IPS DF 6.9 (cell line): ENCODE results near the gene PIAS4.
A peak's percentile ranks its signal among the peaks of the same experiment; 100 is the strongest.
"Not testable (repeated sequence)": the region's sequence is repeated elsewhere in the genome, so short reads cannot be mapped to it uniquely, and the experiment has no call there.

Experiments used
- DNase-seq: peaks from one replicate; pipeline ENCODE4 v3.0.0-alpha.2; 2013; ENCODE audit warnings: low read depth, low spot score
- H3K27ac ChIP-seq: one replicate; pipeline ENCODE4 v1.5.1; 2013; ENCODE audit warnings: low read length, control low read depth
- H3K27me3 ChIP-seq: 2 replicates; pipeline ENCODE4 v1.6.1; 2013; ENCODE audit warnings: mild to moderate bottlenecking, low read length; ENCODE audit not compliant: control insufficient read depth, insufficient read depth
- H3K36me3 ChIP-seq: 2 replicates; pipeline ENCODE4 v1.6.1; 2013; ENCODE audit warnings: low read length; ENCODE audit not compliant: control insufficient read depth, insufficient read depth
- H3K4me1 ChIP-seq: 2 replicates; pipeline ENCODE4 v1.6.1; 2013; ENCODE audit warnings: low read length; ENCODE audit not compliant: control insufficient read depth, insufficient read depth
- H3K4me3 ChIP-seq: 2 replicates; pipeline ENCODE4 v1.5.1; 2013; ENCODE audit warnings: mild to moderate bottlenecking, low read length
- H3K9me3 ChIP-seq: 2 replicates; pipeline ENCODE4 v1.6.1; 2013; ENCODE audit warnings: low read length, inconsistent platforms; ENCODE audit not compliant: control insufficient read depth, insufficient read depth
- WGBS: extraction: QIAGEN DNeasy Blood & Tissue Kit; methylation state at CpG from one replicate; pipeline ENCODE4 v1.1.7; 2013; ENCODE audit warnings: mixed read lengths, missing lambda C conversion rate; ENCODE audit not compliant: insufficient read length, insufficient coverage; 5-methylcytosine and 5-hydroxymethylcytosine counted together

Gene PIAS4

DNA sequence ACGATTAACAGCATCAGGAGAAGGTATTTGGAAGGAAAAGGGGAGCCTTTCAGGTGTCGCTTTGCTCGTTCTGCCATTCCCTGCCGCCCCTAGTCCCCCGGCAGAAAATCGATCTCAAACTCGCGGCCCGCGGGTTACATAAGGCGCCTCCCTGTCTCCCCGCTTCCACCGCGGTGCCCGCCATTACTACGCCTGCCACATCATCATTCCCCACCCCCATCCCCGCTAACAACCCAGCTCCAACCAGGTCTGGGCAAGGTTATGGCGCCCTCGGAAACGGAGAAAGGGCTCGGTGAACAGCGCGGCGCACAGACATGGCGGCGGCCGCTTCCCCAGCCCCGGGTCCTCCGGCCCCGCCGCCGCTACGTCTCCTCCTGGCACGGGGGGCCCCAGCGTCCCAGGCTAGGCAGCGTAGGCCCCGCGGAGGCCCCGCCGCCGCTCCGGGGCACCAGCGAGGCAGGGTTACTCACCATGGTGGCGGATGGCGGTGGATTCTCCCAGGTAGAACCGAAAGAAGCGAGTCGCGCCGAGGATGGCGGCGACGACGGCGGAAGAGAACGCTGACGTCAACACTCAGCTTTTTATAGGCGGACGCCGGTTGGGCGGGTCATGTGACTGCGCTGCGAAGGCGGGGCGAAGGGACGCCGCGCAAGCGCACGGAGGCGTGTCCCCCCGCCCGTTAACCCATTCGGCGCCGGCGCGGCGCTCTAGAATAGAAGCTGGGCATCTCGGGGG, 22.5 kb upstream of the PIAS4 start, which contains the start of gene EEF2:
Gene EEF2 (minus strand): TSS at position 556 of the 735 bp plus-strand sequence. CDS start 83 bp downstream, at position 473.
- no peaks in the 10 kb centered on the region for H3K9me3 ChIP-seq
- H3K27me3 ChIP-seq = no peaks in the 10 kb centered on the region
- peaks cover 2% of the 10 kb centered on the region for H3K4me1 ChIP-seq
- H3K27ac ChIP-seq = no peak within 1 kb of the TSS
- DNase-seq = peak; percentile 68
- WGBS = no CpG with 5 or more reads among the region's 80 CpGs
- H3K4me3 ChIP-seq = peak within 1 kb of the TSS; percentile 100
- H3K36me3 ChIP-seq = peaks cover 42% of the 10 kb centered on the region

DNA sequence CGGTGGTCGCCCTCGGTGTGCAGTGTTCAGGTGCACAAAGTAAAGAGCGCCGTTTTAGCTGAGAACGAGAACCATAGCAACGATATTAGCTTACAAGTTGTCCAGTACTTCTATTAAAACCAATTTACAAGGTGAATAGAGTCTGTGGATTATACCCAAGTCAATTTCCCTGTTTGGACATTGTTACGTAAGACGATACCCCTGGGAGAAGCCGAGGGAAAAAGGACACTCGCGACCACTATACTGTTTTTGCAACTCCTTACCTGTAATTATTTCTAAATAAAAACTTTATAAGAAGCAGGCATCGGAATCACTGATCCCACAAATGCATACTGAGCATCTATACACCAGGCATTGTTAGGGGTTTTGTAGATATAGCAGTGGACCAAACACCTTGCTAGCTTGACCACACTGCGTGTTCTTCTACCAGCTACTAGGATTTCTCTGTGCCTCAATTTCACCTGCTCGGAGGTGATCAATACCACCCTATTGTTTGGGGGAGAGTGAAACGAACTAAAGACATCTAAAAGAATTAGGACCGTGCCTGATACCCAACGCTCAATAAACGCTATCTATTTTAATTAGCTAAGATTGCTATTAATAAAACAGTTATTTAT, 21.8 kb upstream of the PIAS4 start:
- no peak overlapping the region for H3K27ac ChIP-seq
- no CpG with 5 or more reads among the region's 19 CpGs for WGBS
- peak overlapping the region; percentile 100; the same call in 1 of the 2 replicates for H3K4me3 ChIP-seq
- DNase-seq = no peak
- peaks cover 35% of the 10 kb centered on the region for H3K36me3 ChIP-seq
- H3K27me3 ChIP-seq = no peaks in the 10 kb centered on the region
- H3K4me1 ChIP-seq = peaks cover 2% of the 10 kb centered on the region
- H3K9me3 ChIP-seq = no peaks in the 10 kb centered on the region

- no peak overlapping the region for H3K27ac ChIP-seq
- no peak overlapping the region; the same call in 1 of the 2 replicates for H3K4me3 ChIP-seq
- H3K9me3 ChIP-seq = no peaks in the 10 kb centered on the region
- no peaks in the 10 kb centered on the region for H3K27me3 ChIP-seq
- peaks cover 2% of the 10 kb centered on the region for H3K4me1 ChIP-seq
- peaks cover 28% of the 10 kb centered on the region for H3K36me3 ChIP-seq
- WGBS = no CpG with 5 or more reads among the region's 21 CpGs
- DNase-seq = no peak
These were observed 21.1 kb upstream of the PIAS4 start for GRCh38 chr19:3986260-3987041.

- Histone ChIP-seq H3K36me3 (peaks cover 15% of the 10 kb centered on the region), H3K27me3 (no peaks in the 10 kb centered on the region), H3K27ac (no peak overlapping the region), H3K9me3 (no peaks in the 10 kb centered on the region), H3K4me3 (no peak overlapping the region), H3K4me1 (peaks cover 2% of the 10 kb centered on the region)
- no CpG with 5 or more reads among the region's 30 CpGs for WGBS
- peak; percentile 66 for DNase-seq
These were observed 19.7 kb upstream of the PIAS4 start for GRCh38 chr19:3987619-3988371.

GRCh38 chr19:3990815-3991117, 16.8 kb upstream of the PIAS4 start:
- Histone ChIP-seq H3K27me3 (no peaks in the 10 kb centered on the region), H3K36me3 (no peaks in the 10 kb centered on the region), H3K4me3 (no peak overlapping the region), H3K9me3 (no peaks in the 10 kb centered on the region), H3K27ac (no peak overlapping the region), H3K4me1 (no peaks in the 10 kb centered on the region; the same call in 1 of the 2 replicates)
- DNase-seq = no peak
- no CpG with 5 or more reads among the region's 3 CpGs for WGBS

GRCh38 chr19:3995607-3996006, 11.9 kb upstream of the PIAS4 start:
- no CpG with 5 or more reads among the region's 6 CpGs for WGBS
- H3K9me3 ChIP-seq = no peaks in the 10 kb centered on the region
- H3K27me3 ChIP-seq = no peaks in the 10 kb centered on the region
- no peaks in the 10 kb centered on the region for H3K4me1 ChIP-seq
- H3K27ac ChIP-seq = no peak overlapping the region
- no peak for DNase-seq
- no peak overlapping the region for H3K4me3 ChIP-seq
- H3K36me3 ChIP-seq = no peaks in the 10 kb centered on the region

GRCh38 chr19:3998667-3999412, 8.7 kb upstream of the PIAS4 start:
- DNase-seq, H3K36me3 ChIP-seq, H3K9me3 ChIP-seq, H3K27me3 ChIP-seq, H3K4me1 ChIP-seq, H3K27ac ChIP-seq, H3K4me3 ChIP-seq: not testable (repeated sequence)
- WGBS = no CpG with 5 or more reads among the region's 29 CpGs

DNA sequence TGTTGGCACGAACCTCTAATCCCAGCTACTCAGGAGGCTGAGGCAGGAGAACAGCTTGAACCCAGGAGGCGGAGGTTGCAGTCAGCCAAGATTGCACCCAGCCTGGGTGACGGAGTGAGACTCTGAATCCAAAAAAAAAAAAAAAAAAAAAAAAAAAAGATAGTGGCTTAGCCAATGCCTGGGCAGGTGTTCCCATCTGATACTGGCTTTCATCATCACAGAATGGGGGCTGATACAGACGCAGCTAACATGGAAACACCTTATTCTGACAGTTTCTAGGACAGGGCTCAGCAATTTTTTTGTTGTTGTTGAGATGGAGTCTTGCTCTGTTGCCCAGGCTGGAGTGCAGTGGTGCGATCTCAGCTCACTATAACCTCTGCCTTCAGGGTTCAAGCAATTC, 6.7 kb upstream of the PIAS4 start:
- H3K4me3 ChIP-seq, H3K9me3 ChIP-seq, H3K27me3 ChIP-seq, H3K4me1 ChIP-seq, H3K36me3 ChIP-seq, H3K27ac ChIP-seq, DNase-seq: not testable (repeated sequence)
- WGBS = no CpG with 5 or more reads among the region's 5 CpGs

DNA sequence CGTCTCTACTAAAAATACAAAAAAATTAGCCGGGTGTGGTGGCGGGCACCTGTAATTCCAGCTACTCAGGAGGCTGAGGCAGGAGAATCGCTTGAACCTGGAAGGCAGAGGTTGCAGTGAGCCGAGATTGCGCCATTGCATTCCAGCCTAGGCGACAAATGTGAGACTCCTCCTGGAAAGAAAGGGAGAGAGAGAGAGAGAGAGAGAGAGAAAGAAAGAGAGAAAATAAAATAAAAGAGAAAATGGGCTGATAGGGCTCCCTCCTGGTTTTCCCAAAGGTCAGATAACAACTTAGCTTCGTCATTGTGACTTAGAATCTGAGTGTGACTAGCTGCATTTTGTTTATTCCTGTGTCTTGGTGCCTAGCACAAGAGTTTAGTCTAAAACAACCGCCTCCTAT, 2.1 kb upstream of the PIAS4 start:
- not testable (repeated sequence) for H3K4me3 ChIP-seq, H3K9me3 ChIP-seq, H3K36me3 ChIP-seq, DNase-seq, H3K27ac ChIP-seq, H3K27me3 ChIP-seq, H3K4me1 ChIP-seq
- WGBS = no CpG with 5 or more reads among the region's 9 CpGs
